GM21737 (cell line): ENCODE data around the gene PRSS21.

ENCODE experiments used
- ATAC-seq: cut with Tn5 transposase; IDR thresholded peaks from one replicate; pipeline ENCODE4 v1.9.1; 2021; ENCODE audit warnings: mild to moderate bottlenecking, moderate library complexity; ENCODE audit not compliant: unreplicated experiment

PRSS21 gene

GRCh38 chr16:2816751-2817339 lies at the start of gene PRSS21:
Gene PRSS21, plus strand, starts transcription at chr16:2817237. Its CDS starts 32 bp downstream, at chr16:2817269.
- no peak for ATAC-seq

- ATAC-seq: no peak
These were observed 49.1 kb upstream of the PRSS21 start for GRCh38 chr16:2767891-2768290.

GRCh38 chr16:2768403-2769089 lies 48.5 kb upstream of the PRSS21 start:
- ATAC-seq: no peak

- ATAC-seq: no peak
These were observed 47.9 kb upstream of the PRSS21 start for GRCh38 chr16:2769100-2769529.

GRCh38 chr16:2769675-2770056 lies 47.4 kb upstream of the PRSS21 start:
- no peak for ATAC-seq

- ATAC-seq: no peak
These were observed 46.7 kb upstream of the PRSS21 start for GRCh38 chr16:2770057-2770951.

GRCh38 chr16:2771496-2772402 lies 45.3 kb upstream of the PRSS21 start:
- no peak for ATAC-seq

GRCh38 chr16:2773188-2773968 lies 43.7 kb upstream of the PRSS21 start:
- ATAC-seq: no peak

GRCh38 chr16:2774161-2774891 lies 42.7 kb upstream of the PRSS21 start:
- no peak for ATAC-seq

GRCh38 chr16:2775131-2775716 lies 41.8 kb upstream of the PRSS21 start:
- no peak for ATAC-seq

GRCh38 chr16:2775765-2776499 lies 41.1 kb upstream of the PRSS21 start:
- ATAC-seq: no peak

- peak; percentile 26 for ATAC-seq
These were observed 40.4 kb upstream of the PRSS21 start for GRCh38 chr16:2776500-2777139.

GRCh38 chr16:2777231-2777902 lies 39.7 kb upstream of the PRSS21 start, which contains the start of gene ELOB:
Gene ELOB, minus strand, starts transcription at chr16:2777280. Its CDS starts 41 bp downstream, at chr16:2777239.
- peak; percentile 75 for ATAC-seq

- no peak for ATAC-seq
These were observed 39.0 kb upstream of the PRSS21 start for GRCh38 chr16:2777903-2778629.

GRCh38 chr16:2778630-2778958 lies 38.4 kb upstream of the PRSS21 start:
- no peak for ATAC-seq

GRCh38 chr16:2779151-2779920 lies 37.7 kb upstream of the PRSS21 start:
- no peak for ATAC-seq
